ENCODE measurements around the gene FLG2. TPM values are rescaled to one million over a fixed set of nuclear protein-coding genes. Genes with fewer than 3 reads are reported as not detected.
"Not testable (repeated sequence)": the region's sequence is repeated elsewhere in the genome, so short reads cannot be mapped to it uniquely, and the experiment has no call there.

FLG2 gene
- total RNA-seq, 1 donor, result not detected

GRCh38 chr1:152328801-152329391, 30.9 kb downstream of the FLG2 start:
- TF ChIP-seq, protein P1, sequence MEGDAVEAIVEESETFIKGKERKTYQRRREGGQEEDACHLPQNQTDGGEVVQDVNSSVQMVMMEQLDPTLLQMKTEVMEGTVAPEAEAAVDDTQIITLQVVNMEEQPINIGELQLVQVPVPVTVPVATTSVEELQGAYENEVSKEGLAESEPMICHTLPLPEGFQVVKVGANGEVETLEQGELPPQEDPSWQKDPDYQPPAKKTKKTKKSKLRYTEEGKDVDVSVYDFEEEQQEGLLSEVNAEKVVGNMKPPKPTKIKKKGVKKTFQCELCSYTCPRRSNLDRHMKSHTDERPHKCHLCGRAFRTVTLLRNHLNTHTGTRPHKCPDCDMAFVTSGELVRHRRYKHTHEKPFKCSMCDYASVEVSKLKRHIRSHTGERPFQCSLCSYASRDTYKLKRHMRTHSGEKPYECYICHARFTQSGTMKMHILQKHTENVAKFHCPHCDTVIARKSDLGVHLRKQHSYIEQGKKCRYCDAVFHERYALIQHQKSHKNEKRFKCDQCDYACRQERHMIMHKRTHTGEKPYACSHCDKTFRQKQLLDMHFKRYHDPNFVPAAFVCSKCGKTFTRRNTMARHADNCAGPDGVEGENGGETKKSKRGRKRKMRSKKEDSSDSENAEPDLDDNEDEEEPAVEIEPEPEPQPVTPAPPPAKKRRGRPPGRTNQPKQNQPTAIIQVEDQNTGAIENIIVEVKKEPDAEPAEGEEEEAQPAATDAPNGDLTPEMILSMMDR (IDR thresholded peaks at IDR 0.05; ENCODE audit: insufficient read depth, low read length), result no peak
- DNase-seq (ENCODE audit: low read depth), result peak; percentile 3
- no peak overlapping the region for H3K4me3 ChIP-seq (ENCODE audit: low read depth, low read length)

DNA sequence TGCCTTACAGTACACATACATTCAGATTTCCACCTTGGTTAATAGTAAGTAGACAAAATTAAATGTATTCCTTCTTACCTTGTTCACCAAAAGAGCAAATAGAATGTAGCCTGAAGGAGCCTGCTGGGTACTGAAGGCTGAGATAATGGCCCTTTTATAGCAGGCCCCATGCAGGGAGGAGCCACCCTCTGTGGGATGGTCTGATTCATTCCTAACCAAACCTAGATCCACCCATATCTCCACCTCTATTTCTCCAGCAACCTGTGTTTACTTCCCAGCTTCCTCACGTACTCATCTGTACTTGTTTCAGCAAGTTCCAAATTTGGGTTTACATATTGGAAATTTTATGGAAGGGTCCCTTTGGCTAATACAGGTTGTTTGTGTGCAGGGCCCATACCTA, 34.7 kb downstream of the FLG2 start, which contains the start of gene FLG:
Gene FLG, minus strand, starts transcription at position 129 of the 400 bp plus-strand sequence. CDS start 9,783 bp downstream, outside the sequence.
- TF ChIP-seq, protein P1 (IDR thresholded peaks at IDR 0.05; ENCODE audit: insufficient read depth, low read length), result no peak

DNA sequence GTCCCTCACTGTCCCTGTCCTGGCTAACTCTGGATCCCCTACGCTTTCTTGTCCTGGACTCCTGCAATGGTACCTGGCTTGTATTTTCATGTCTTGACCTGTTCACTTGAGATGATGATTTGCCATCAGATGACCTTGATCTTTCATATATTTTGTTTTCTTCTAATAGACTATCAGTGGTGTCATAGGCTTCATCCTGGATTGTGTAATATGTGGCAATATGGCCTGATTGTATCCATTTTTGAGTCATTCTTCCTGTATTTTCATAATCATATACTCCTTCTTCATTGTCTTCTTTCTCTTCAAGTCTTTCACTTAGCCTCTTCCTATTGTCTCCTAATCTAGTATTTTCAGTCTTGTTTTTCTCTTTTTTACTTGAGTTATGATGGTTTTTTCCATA, 45.8 kb downstream of the FLG2 start:
- H3K4me3 ChIP-seq (ENCODE audit: low read depth, low read length), result no peak overlapping the region
- TF ChIP-seq, protein P1 (IDR thresholded peaks at IDR 0.05; ENCODE audit: insufficient read depth, low read length), result no peak
- DNase-seq (ENCODE audit: low read depth), result no peak

More for the DNA sequence above, 34.7 kb downstream of the FLG2 start, which contains the start of gene FLG:
- H3K4me3 ChIP-seq (ENCODE audit: low read depth, low read length), result no peak within 1 kb of the TSS
- DNase-seq (ENCODE audit: low read depth), result no peak

DNA sequence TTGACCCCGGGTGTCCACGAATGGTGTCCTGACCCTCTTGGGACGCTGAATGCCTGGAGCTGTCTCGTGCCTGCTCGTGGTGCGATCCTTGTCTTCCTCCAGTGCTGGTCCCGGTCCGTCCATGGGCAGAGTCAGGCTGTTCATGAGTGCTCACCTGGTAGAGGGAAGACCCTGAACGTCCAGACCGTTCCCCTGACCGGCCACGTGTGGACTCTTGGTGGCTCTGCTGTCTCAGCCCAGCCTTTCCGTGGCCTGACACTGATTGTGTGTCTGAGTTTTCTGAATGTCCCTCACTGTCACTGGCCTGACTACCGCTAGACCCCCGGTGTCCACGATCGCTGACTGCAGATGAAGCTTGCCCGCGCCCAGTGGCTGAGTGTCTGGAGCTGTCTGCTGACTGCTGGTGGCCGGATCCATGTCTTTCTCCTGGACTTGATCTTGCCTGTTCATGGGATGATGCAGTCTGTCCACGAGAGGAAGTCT, 46.4 kb downstream of the FLG2 start:
- TF ChIP-seq, protein P1 (IDR thresholded peaks at IDR 0.05; ENCODE audit: insufficient read depth, low read length), result no peak
- no peak overlapping the region for H3K4me3 ChIP-seq (ENCODE audit: low read depth, low read length)
- DNase-seq (ENCODE audit: low read depth), result no peak

DNA sequence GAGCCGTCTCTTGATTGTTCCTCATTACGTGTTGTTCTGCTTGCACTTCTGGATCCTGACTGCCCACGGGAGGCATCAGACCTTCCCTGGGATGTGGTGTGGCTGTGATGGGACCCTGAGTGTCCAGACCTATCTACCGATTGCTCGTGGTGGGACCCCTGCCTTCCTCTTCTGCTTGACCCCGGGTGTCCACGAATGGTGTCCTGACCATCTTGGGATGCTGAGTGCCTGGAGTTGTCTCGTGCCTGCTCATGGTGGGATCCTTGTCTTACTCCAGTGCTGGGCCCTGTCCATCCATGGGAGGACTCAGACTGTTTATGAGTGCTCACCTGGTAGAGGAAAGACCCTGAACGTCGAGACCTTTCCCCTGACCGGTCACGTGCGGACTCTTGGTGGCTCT, 47.6 kb downstream of the FLG2 start:
- DNase-seq (ENCODE audit: low read depth); H3K4me3 ChIP-seq (ENCODE audit: low read depth, low read length): not testable (repeated sequence)

- no peak overlapping the region for H3K4me3 ChIP-seq (ENCODE audit: low read depth, low read length)
- DNase-seq (ENCODE audit: low read depth), result no peak
- TF ChIP-seq, protein P1 (IDR thresholded peaks at IDR 0.05; ENCODE audit: insufficient read depth, low read length), result no peak
These were observed 49.9 kb downstream of the FLG2 start for GRCh38 chr1:152309955-152310354.

- DNase-seq (ENCODE audit: low read depth); H3K4me3 ChIP-seq (ENCODE audit: low read depth, low read length): not testable (repeated sequence)
These were observed 50.4 kb downstream of the FLG2 start for GRCh38 chr1:152309320-152309901.

DNA sequence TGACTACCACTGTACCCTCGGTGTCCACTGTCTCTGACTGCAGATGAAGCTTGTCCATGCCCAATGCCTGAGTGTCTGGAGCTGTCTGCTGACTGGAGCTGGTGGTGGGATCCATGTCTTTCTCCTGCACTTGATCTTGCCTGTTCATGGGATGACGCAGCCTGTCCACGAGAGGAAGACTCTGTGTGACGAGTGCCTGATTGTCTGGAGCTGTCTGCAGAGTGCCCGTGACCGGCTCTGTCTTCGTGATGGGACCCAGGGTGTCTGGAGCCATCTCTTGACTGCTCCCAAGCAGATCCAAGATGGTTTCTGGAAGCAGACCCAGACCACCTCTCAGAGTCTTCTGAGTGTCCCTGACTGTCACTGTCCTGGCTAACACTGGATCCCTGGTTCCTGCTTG, 51.0 kb downstream of the FLG2 start:
- not testable (repeated sequence) for H3K4me3 ChIP-seq (ENCODE audit: low read depth, low read length); DNase-seq (ENCODE audit: low read depth)

GRCh38 chr1:152307970-152308369, 51.8 kb downstream of the FLG2 start:
- not testable (repeated sequence) for DNase-seq (ENCODE audit: low read depth); H3K4me3 ChIP-seq (ENCODE audit: low read depth, low read length)

GRCh38 chr1:152306123-152306522, 53.7 kb downstream of the FLG2 start:
- not testable (repeated sequence) for H3K4me3 ChIP-seq (ENCODE audit: low read depth, low read length); DNase-seq (ENCODE audit: low read depth)

- H3K4me3 ChIP-seq (ENCODE audit: low read depth, low read length); DNase-seq (ENCODE audit: low read depth): not testable (repeated sequence)
These were observed 55.0 kb downstream of the FLG2 start for GRCh38 chr1:152304773-152305172.

DNA sequence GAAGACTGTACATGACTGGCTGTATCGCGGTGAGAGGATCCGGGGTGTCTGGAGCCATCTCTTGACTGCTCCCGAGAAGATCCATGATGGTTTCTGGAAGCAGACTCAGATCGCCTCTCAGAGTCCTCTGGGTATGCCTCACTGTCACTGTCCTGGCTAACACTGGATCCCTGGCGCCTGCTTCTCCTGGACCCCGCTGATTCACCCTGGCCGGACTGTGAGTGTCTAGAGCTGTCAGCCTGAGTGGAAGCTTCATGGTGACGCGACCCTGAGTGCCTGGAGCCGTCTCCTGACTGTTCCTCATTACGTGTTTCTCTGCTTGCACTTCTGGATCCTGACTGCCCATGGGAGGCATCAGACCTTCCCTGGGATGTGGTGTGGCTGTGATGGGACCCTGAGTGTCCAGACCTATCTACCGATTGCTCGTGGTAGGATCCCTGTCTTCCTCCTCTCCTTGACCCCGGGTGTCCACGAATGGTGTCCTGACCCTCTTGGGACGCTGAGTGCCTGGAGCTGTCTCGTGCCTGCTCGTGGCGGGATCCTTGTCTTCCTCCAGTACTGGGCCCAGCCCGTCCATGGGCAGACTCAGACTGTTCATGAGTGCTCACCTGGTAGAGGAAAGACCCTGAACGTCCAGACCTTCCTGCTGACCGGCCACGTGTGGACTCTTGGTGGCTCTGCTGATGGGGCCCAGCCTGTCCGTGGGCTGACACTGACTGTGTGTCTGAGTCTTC, 56.5 kb downstream of the FLG2 start:
- not testable (repeated sequence) for H3K4me3 ChIP-seq (ENCODE audit: low read depth, low read length); DNase-seq (ENCODE audit: low read depth)

All from fibroblast of the aortic adventitia (primary cell).